ENCODE results near the gene TBC1D28. TPM values are rescaled to one million over a fixed set of nuclear protein-coding genes. Genes with fewer than 3 reads are reported as not detected.
"Not testable (repeated sequence)": the region's sequence is repeated elsewhere in the genome, so short reads cannot be mapped to it uniquely, and the experiment has no call there.

The TBC1D28 gene
- total RNA-seq, 1 donor from 2014 or later: 0.14 TPM

DNA sequence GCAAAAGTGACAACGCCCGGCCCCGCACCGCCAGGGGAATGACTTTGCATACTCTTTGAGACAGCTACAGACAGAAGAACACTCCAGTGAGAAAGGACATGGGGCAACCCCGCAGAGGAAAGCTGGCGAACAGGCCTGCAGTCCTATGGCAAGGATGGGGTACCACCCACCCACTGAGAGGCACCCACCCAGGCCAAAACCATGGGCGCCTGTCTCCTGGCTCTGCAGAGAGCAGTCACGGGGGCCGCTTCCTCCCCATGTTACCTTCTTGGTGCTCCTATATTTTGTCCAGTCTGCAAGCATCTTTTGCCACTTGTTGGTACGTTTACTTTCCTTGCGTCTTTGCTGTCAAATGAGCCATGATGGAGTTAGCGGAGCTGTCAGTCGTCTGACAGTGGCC, 5.8 kb downstream of the TBC1D28 start:
- H3K4me1 Mint-ChIP-seq (ENCODE audit: low read depth); H3K36me3 Mint-ChIP-seq (ENCODE audit: insufficient read depth); DNase-seq (ENCODE audit: low spot score, unreplicated experiment); H3K4me3 Mint-ChIP-seq (ENCODE audit: low read depth); H3K27ac Mint-ChIP-seq; H3K9me3 Mint-ChIP-seq (ENCODE audit: low read depth): not testable (repeated sequence)
- peaks cover 17% of the 10 kb centered on the region for H3K27me3 Mint-ChIP-seq

DNA sequence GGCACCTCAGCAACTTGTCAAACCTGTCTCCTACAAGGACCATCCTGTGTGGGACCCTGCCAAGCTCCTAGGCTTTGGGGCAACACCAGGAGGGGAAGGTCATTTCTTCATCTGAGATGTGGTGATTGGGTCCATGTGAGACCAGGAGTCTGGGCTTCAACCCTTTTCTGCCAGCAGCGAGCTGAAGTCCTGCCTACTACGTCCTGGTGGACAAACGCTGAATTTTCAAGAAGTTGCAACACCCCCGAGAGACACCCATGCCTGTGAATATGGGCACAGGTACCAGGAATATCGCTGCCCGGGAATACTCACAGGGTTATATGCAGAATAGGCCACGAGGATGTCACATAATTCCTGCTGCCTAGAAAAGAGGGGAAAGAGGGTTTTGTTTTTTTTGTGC, 8.0 kb downstream of the TBC1D28 start:
- H3K36me3 Mint-ChIP-seq (ENCODE audit: insufficient read depth); H3K4me1 Mint-ChIP-seq (ENCODE audit: low read depth); H3K4me3 Mint-ChIP-seq (ENCODE audit: low read depth); H3K27ac Mint-ChIP-seq; H3K9me3 Mint-ChIP-seq (ENCODE audit: low read depth); DNase-seq (ENCODE audit: low spot score, unreplicated experiment): not testable (repeated sequence)
- peaks cover 17% of the 10 kb centered on the region for H3K27me3 Mint-ChIP-seq

DNA sequence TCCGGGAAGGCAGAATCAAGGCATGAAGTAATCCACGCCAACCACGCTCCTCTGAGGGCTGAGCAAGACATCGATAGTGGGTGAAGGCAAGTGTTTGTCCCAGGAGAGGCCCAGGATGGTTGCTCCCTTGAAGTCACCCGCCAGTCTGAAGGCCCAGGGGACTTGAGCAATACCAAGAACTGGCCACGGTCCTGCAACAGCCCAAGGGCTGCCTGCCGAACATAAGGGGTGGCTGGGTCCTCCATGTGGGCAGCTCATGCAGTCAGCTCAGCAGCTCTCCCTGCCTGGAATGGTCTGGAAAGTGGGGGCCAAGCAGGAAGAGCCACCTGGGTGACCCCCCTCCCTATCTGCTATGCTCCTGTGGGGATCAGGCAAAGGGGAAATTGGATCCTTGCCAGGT, 8.4 kb downstream of the TBC1D28 start:
- not testable (repeated sequence) for H3K9me3 Mint-ChIP-seq (ENCODE audit: low read depth); H3K36me3 Mint-ChIP-seq (ENCODE audit: insufficient read depth); H3K4me3 Mint-ChIP-seq (ENCODE audit: low read depth); DNase-seq (ENCODE audit: low spot score, unreplicated experiment); H3K4me1 Mint-ChIP-seq (ENCODE audit: low read depth); H3K27ac Mint-ChIP-seq
- H3K27me3 Mint-ChIP-seq: peaks cover 17% of the 10 kb centered on the region

DNA sequence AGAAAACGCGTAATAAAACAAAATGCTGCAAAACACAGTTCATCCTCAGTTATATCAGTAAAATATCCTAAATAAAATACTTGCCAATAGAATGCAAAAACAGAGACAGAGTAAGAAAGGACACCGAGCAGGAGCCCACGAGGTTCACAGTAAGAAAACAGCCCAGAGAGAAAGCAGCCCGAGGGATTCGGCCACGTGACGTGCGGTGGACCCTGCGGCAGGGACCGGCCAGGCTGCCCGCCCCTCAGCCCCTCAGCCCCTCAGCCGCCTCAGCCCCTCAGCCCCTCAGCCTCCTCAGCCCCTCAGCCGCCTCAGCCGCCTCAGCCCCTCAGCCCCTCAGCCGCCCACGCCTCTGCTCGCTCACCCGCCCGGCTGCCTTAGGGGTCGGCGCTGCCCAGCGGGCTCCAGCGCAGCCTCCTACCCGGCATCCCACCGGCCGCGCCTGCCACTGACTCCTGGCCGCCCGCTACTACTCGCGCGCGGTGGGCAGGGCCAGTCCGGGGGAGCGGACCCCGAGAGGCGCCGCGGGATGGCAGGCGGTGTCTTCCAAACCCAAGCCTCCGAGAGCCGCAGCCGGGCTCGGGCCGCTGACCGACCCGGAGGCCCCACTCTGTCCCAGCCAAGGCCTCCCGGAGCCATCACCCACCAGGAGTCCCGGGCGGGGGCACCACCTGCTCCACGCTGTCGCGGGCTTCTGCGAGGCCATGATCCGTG, 9.5 kb downstream of the TBC1D28 start:
- not testable (repeated sequence) for DNase-seq (ENCODE audit: low spot score, unreplicated experiment)

DNA sequence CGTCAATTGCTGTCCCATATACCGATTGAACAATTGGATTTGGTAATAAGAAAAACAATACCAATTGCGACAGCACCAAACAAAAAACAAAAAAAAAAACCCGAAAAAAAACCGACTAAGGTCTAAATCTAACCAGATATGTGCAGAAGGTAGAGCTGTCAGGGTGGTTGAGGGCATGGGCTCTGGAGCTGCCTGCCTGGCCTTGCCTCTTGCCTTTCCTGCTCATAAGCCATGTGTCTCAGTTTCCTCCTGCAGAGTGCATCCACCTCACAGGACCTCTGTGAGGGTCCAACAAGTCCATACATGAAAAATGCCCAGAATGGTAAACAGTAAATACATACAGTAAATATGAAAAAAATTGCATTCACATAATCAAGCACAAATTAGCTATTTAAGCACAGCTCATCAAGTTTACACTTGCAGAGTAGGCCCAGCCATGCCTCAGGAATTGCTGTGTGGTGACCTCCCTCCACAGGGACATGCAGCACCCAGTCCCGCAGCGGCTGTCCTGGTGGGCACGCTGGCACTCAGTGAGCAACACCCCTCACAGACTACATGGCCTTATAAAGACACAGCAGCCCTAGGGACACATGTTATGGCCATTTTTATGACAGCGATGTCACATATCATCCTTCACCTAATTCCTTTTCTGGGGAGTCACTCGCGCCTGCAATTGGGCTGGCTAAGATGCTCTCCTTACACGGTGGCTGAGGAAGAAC, 17.9 kb downstream of the TBC1D28 start:
- Mint-ChIP-seq H3K36me3 (ENCODE audit: insufficient read depth) (no peaks in the 10 kb centered on the region), H3K27me3 (peaks cover 8% of the 10 kb centered on the region), H3K9me3 (ENCODE audit: low read depth) (peaks cover 3% of the 10 kb centered on the region), H3K4me3 (ENCODE audit: low read depth) (no peak overlapping the region), H3K27ac (no peak overlapping the region), H3K4me1 (ENCODE audit: low read depth) (no peaks in the 10 kb centered on the region)
- TF ChIP-seq, protein P1, sequence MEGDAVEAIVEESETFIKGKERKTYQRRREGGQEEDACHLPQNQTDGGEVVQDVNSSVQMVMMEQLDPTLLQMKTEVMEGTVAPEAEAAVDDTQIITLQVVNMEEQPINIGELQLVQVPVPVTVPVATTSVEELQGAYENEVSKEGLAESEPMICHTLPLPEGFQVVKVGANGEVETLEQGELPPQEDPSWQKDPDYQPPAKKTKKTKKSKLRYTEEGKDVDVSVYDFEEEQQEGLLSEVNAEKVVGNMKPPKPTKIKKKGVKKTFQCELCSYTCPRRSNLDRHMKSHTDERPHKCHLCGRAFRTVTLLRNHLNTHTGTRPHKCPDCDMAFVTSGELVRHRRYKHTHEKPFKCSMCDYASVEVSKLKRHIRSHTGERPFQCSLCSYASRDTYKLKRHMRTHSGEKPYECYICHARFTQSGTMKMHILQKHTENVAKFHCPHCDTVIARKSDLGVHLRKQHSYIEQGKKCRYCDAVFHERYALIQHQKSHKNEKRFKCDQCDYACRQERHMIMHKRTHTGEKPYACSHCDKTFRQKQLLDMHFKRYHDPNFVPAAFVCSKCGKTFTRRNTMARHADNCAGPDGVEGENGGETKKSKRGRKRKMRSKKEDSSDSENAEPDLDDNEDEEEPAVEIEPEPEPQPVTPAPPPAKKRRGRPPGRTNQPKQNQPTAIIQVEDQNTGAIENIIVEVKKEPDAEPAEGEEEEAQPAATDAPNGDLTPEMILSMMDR (IDR thresholded peaks at IDR 0.05; ENCODE audit: unreplicated experiment): no peak
- no peak for DNase-seq (ENCODE audit: low spot score, unreplicated experiment)

More for the DNA sequence above, 9.5 kb downstream of the TBC1D28 start:
- Mint-ChIP-seq H3K27me3 (peaks cover 17% of the 10 kb centered on the region), H3K4me3 (ENCODE audit: low read depth) (peak overlapping the region; percentile 42)
- H3K9me3 Mint-ChIP-seq (ENCODE audit: low read depth); H3K4me1 Mint-ChIP-seq (ENCODE audit: low read depth); H3K27ac Mint-ChIP-seq; H3K36me3 Mint-ChIP-seq (ENCODE audit: insufficient read depth): not testable (repeated sequence)

DNA sequence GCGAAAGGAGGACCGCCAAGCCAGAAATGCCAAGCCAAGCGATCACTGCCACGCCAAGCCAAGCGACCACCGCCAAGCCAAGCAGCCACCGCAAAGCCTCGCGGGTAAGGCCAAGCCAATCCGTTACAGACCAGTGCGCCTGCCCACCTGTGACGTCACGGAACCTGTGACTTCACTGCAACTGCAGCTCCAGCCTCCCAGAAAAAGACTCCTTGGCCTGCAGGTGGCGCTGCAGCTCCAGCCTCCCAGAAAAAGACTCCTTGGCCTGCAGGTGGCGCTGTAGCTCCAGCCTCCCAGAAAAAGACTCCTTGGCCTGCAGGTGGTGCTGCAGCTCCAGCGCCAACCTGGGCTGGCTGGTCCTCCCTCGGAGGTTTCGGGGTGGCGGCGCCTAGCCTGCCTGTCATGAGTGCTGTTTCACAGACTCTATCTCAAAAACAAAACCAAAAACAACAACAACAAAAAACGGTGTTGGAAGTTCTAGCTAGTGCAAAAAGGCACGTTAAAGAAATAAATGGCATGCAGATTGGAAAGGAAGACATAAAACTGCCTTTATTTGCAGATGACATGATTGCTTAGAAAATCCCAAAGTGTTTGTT, 18.6 kb downstream of the TBC1D28 start:
- TF ChIP-seq, protein P1 (IDR thresholded peaks at IDR 0.05; ENCODE audit: unreplicated experiment): peak; percentile 83
- not testable (repeated sequence) for H3K4me1 Mint-ChIP-seq (ENCODE audit: low read depth); H3K36me3 Mint-ChIP-seq (ENCODE audit: insufficient read depth); H3K9me3 Mint-ChIP-seq (ENCODE audit: low read depth); H3K4me3 Mint-ChIP-seq (ENCODE audit: low read depth); H3K27ac Mint-ChIP-seq; H3K27me3 Mint-ChIP-seq
- DNase-seq (ENCODE audit: low spot score, unreplicated experiment): peak; percentile 32

DNA sequence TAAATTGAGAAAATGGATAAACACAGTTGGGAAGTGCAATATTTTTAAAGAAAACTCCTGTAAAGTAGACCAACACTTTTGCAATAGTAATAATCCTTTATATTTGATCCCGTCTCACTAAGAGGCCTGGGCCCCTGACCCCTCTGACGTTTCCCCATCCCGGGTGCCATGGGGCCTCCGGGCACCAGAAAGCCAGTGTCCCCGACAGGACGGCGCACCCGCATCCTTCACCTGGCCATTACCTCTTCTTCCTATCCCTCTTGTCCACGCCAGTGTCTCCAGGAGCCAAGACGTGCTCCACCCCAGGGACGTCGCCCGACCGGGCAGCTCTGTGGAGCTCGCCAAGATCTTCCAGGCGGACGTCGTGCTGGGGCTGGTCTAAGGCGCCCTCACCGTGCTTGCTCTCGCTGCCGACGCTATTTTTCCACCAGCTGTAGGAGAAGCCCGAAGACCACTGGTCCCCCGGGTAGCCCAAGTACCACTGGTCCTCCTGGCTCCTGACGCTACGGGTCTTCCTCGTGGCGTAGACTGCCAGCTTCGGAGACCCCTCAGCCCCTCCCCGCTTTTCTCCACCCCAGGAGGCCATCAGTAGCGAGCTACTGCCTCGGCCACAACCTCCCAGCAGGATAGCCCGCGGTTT, 19.2 kb downstream of the TBC1D28 start:
- H3K27ac Mint-ChIP-seq; H3K4me1 Mint-ChIP-seq (ENCODE audit: low read depth); H3K27me3 Mint-ChIP-seq; H3K36me3 Mint-ChIP-seq (ENCODE audit: insufficient read depth); H3K4me3 Mint-ChIP-seq (ENCODE audit: low read depth); H3K9me3 Mint-ChIP-seq (ENCODE audit: low read depth); DNase-seq (ENCODE audit: low spot score, unreplicated experiment): not testable (repeated sequence)

DNA sequence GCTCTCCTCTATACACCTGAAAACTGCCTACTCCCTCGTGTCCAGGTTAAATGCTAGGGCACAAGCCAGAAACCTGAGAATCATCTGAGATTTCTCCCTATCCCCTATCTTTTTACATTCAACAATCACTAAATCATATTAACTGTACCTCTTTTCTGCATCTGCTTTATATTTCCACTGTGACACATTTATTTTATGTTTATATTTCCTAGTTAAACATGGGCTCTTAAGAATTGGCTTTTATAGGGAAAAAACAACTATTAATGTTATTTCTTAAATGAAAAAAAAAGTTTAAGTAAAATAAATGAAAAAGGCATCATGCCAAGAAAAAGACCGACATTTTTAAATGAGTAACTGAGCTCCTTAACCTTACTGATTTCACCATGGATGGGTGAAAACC, 26.6 kb downstream of the TBC1D28 start:
- DNase-seq (ENCODE audit: low spot score, unreplicated experiment); H3K27ac Mint-ChIP-seq; H3K36me3 Mint-ChIP-seq (ENCODE audit: insufficient read depth); H3K4me1 Mint-ChIP-seq (ENCODE audit: low read depth); H3K9me3 Mint-ChIP-seq (ENCODE audit: low read depth); H3K4me3 Mint-ChIP-seq (ENCODE audit: low read depth); H3K27me3 Mint-ChIP-seq: not testable (repeated sequence)

DNA sequence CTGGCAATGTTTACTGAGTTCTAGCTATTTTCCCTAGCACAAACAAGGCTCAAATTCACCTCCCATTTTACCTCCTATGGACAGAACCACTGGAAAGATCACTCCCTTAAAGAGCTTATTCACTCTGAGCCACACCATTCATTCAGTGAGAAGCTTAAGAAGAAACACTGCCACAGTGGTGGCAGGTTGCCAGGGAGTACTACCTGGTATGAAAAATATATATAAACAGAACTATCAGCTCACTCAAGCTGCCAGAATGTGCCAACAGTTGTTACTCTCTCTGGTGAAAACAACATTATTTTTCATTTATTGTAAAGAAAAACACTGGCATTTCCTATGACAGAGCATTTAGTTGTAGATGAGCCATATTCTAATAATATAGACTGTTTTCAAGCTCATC, 31.2 kb downstream of the TBC1D28 start:
- H3K27ac Mint-ChIP-seq; H3K27me3 Mint-ChIP-seq; H3K36me3 Mint-ChIP-seq (ENCODE audit: insufficient read depth); H3K4me1 Mint-ChIP-seq (ENCODE audit: low read depth); H3K4me3 Mint-ChIP-seq (ENCODE audit: low read depth); DNase-seq (ENCODE audit: low spot score, unreplicated experiment); H3K9me3 Mint-ChIP-seq (ENCODE audit: low read depth): not testable (repeated sequence)

DNA sequence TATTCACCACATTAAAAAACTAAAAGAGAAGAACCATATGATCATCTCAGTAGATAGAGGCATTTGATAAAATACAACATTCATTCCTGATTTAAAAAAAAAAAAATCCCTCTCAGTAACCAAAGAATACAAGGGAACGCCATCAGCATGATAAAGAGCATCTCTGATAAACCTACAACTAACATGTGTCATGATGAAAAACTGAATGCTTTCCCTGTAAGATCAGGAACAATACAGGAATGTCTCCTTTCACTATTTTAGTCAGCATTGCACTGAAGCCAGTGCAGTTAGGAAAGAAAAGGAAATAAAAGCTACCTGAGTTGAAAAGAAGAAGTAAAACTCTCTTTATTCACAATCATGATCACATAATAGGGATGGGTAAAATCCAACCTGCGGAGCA, 51.1 kb downstream of the TBC1D28 start:
- H3K27me3 Mint-ChIP-seq; H3K4me3 Mint-ChIP-seq (ENCODE audit: low read depth); H3K4me1 Mint-ChIP-seq (ENCODE audit: low read depth); H3K27ac Mint-ChIP-seq; H3K9me3 Mint-ChIP-seq (ENCODE audit: low read depth); H3K36me3 Mint-ChIP-seq (ENCODE audit: insufficient read depth); DNase-seq (ENCODE audit: low spot score, unreplicated experiment): not testable (repeated sequence)

All from progenitor cell of endocrine pancreas (in vitro differentiated cells).